ENCODE measurements around the gene TAGLN. TPM values are rescaled to one million over a fixed set of nuclear protein-coding genes. Genes with fewer than 3 reads are reported as not detected.

TAGLN gene
- total RNA-seq, 1 donor, result 4,185 TPM

- no peak overlapping the region for H3K4me3 ChIP-seq (ENCODE audit: low read depth, low read length)
- TF ChIP-seq CTCF (IDR thresholded peaks at IDR 0.05; ENCODE audit: insufficient read depth, low read depth, low read length), result no peak
- no peak for DNase-seq (ENCODE audit: low read depth)
These were observed 9.8 kb upstream of the TAGLN start for GRCh38 chr11:117189191-117189940.

GRCh38 chr11:117189941-117190544, 9.1 kb upstream of the TAGLN start:
- no peak overlapping the region for H3K4me3 ChIP-seq (ENCODE audit: low read depth, low read length)
- DNase-seq (ENCODE audit: low read depth), result no peak
- no peak for TF ChIP-seq CTCF (IDR thresholded peaks at IDR 0.05; ENCODE audit: insufficient read depth, low read depth, low read length)

- no peak for TF ChIP-seq CTCF (IDR thresholded peaks at IDR 0.05; ENCODE audit: insufficient read depth, low read depth, low read length)
- H3K4me3 ChIP-seq (ENCODE audit: low read depth, low read length), result no peak overlapping the region
- no peak for DNase-seq (ENCODE audit: low read depth)
These were observed 7.3 kb upstream of the TAGLN start for GRCh38 chr11:117191680-117192400.

- TF ChIP-seq CTCF (IDR thresholded peaks at IDR 0.05; ENCODE audit: insufficient read depth, low read depth, low read length), result no peak
- no peak for DNase-seq (ENCODE audit: low read depth)
- no peak overlapping the region for H3K4me3 ChIP-seq (ENCODE audit: low read depth, low read length)
These were observed 6.7 kb upstream of the TAGLN start for GRCh38 chr11:117192401-117192875.

- H3K4me3 ChIP-seq (ENCODE audit: low read depth, low read length), result no peak overlapping the region
- DNase-seq (ENCODE audit: low read depth), result no peak
- TF ChIP-seq CTCF (IDR thresholded peaks at IDR 0.05; ENCODE audit: insufficient read depth, low read depth, low read length), result no peak
These were observed 5.8 kb upstream of the TAGLN start for GRCh38 chr11:117193130-117194020.

- H3K4me3 ChIP-seq (ENCODE audit: low read depth, low read length), result no peak overlapping the region
- no peak for TF ChIP-seq CTCF (IDR thresholded peaks at IDR 0.05; ENCODE audit: insufficient read depth, low read depth, low read length)
- DNase-seq (ENCODE audit: low read depth), result no peak
These were observed 4.9 kb upstream of the TAGLN start for GRCh38 chr11:117194267-117194666.
